ENCODE results near the gene INTS1.
"Not testable (repeated sequence)": the region's sequence is repeated elsewhere in the genome, so short reads cannot be mapped to it uniquely, and the experiment has no call there.

Gene INTS1

GRCh38 chr7:1444214-1444924, 59.8 kb downstream of the INTS1 start:
- no peak for DNase-seq

GRCh38 chr7:1443587-1444200, 60.5 kb downstream of the INTS1 start:
- not testable (repeated sequence) for DNase-seq

DNA sequence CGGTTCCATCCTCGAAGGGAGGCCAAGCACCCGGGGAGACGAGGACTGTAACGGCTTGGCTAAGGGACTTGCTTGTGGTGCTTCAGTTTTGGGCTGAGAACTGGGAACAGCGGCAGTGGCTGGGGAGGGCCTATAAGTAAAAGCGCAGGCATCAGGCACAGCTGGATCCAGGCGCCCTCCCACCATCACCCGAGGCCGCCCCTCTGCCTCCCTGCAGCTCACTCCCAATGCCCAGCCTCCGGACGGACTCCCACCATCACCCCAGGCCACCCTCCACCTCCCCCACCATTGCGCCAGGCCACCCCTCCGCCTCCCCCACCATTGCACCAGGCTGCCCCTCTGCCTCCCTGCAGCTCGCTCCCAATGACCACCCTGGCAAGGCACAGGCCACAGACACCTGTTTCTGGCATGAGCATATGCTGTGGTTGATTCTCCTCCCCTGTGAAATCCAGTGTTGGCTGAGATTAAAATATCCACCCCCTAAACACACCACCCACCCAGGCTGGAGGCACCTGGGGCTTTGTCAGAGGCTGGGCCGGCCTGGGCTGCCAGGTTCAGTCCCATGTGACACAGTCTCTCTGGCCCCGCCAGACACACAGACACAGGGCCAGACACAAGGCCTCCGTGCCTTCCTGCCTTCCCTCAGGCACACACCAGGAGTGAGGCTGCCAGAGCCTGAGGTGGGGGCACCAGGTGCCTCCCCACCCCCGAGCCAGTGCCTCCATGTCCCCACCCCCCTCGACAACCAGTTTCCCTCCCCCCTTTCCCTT, 61.6 kb downstream of the INTS1 start:
- no peak for DNase-seq

DNA sequence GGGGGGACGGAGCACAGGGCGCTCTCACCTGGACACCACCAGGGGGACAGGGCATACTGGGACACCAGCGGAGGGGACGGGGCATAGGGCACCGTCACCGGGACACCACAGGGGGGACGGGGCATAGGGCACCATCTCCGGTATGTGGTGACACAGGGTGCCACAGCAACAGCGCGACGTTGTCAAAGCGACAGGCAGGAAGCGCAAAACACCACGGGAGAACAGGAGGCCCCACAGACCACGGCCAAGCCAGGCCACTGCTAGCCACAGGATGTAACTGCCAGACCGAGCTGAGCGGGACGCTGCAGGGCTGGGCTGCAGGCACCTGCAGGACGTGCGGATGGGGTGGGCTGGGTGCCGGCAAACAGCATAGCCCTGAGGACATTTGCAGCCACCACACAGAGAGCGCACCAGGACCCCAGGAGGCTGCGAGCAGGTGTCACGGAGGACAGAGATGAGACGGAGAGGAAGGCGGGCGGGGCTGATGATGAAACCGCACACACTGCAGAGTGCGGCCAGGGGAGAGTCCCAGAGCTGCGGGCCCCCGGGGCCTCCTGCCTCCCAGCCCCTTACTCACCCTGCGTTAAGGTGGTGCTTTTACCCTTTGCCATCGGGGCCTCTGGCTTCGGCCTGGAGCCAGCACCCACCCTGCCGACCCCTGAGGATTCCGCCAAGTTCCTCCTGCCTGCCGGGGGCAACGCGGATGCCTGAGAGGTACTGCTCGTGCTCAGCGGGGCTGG, 62.4 kb downstream of the INTS1 start:
- DNase-seq = no peak

DNA sequence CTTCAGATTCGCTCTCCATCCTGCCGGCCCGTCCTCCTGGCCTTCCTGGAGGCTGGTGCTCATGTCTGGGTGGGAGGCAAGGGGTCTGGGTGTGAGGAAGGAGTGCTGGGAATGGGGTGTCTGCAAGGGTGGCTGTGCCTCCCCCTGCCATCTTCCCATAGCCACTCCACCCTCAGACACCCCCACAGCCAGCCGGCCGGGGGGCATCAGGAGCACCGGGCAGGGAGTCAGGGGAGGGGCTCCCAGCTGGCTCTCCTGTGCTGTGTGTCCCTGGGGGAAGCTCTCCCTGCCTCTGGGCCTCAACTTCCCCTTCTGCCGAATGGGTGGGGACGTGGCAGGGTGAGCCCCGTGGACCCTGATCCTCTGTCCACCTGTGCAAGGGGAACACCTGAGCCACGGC, 63.6 kb downstream of the INTS1 start:
- no peak for DNase-seq

DNA sequence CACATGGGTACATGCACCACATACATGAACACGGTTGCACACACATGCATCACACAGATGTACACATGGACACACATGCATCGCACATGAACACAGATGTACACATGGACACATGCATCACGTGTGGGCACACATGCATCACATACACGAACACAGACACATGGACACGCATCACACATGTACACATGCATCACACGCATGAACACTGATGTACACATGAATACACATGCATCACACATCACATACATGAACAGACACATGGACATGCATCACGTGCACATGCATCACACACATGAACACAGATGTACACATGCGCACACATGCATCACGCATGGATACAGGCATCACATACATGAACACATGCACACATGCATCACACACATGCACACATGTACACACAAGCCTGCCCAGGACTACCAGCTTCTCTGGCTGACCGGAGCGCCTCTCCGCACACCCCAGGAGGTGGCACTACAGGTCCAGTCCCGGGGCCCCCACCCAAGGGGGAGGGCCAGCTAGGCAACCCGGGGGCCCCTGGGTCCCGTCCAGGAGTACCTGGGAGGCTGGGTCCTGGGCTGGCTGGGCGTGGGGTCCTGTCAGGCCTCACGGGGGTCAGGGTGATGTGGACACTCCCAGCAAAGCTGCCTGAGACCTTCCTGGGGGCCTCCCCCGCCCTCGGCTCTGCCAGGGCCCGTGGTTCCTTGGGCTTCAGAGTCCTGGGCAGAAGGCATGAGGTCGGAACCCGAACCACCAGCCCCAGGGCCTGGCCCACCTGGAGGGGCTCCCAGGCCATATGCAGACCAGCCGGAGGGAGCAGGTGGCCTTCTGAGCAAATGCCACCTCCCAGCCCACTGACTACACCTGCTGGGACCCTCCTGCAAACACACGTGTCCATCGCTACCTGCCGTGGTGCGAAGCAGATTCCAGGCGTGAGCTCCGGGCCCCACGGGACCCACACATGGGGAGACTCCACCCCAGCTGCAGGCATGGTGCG, 64.5 kb downstream of the INTS1 start:
- no peak for DNase-seq

DNA sequence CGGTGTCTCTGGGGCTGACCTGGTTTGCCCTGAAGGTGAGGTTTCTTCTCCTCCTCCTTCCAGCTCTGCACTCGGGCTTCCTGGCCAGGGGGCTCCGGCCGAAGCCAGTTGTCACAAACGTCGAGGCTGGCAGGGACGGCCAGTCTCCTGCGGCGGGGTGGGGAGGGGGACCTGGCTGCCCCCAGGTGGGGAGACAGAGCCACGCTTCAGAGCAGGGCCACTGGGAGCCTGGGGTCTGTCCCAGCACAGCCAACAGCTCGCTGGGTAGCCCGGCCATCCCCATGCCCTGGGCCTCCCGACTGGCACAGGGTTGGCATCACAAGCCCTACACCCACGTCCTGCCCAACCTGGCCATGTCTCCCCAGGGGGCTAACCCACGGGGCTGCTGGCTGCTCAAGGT, 65.4 kb downstream of the INTS1 start:
- DNase-seq = no peak

DNA sequence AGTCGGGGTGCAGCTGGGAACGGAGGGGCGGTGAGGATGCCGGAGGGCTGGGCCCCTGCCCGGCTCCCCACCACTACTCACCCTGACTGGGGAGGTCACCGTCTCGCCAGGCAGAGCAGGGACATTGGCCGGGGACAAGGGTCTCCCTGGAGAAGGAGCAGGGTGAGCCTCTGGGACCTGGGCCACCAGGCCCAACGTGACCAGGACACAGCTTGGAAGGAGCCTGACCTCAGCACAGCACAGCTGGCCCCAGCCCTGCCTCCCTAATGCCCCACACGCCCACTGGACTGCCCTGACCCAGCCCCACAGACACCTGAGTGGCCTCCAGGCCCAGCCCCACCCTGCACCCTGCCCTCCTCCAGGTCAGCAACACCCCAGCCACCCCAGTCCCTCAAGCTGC, 66.0 kb downstream of the INTS1 start:
- no peak for DNase-seq

DNA sequence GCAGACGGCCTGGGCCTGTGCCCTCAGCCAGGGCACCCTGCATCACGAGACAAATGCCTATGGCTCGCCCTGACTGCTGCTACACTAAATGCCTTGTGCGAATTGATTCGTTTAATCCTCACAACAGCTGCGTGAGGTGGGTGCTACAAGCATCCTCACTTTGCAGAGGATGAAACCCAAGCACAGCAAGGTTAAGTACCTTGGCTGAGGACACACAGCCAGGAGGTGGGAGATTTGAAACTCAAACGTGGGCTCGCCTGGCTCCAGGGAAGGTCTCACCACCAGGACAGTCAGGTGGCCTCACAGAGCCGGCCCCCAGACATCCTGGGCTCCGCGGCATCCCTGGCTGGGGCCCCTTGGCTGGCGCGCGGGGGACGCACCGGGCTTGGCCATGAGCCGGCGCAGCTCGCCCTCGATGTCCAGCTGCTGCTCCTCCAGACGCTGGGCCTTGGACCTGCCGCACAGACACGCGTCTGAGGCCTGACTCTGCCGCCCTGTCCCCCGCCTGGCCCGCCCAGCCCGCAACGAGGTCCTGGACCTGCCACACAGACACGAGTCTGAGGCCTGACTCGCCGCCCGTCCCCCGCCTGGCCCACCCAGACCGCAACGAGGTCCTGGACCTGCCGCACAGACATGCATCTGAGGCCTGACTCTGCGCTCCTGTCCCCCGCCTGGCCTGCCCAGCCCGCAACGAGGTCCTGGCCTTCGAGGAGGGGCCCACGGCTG, 66.9 kb downstream of the INTS1 start:
- no peak for DNase-seq

DNA sequence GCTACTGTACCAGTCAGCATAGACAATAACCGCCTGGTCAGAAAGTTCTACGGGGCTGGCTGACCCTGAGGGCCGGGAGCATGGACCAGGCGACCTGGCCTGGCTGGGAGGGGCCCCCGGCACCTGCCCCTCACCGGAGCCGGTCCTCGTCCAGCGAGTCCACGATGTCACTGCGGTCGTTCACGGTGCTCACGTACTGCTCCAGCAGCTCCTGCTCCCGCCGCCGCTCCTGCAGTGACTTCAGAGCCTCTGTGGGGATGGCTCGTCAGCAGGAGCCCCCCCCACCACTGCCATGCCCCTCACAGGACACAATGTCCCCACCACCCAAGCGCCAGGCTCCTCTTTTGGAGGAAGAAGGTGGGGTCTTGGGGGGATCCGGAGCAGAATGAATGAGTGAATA, 67.6 kb downstream of the INTS1 start:
- no peak for DNase-seq

DNA sequence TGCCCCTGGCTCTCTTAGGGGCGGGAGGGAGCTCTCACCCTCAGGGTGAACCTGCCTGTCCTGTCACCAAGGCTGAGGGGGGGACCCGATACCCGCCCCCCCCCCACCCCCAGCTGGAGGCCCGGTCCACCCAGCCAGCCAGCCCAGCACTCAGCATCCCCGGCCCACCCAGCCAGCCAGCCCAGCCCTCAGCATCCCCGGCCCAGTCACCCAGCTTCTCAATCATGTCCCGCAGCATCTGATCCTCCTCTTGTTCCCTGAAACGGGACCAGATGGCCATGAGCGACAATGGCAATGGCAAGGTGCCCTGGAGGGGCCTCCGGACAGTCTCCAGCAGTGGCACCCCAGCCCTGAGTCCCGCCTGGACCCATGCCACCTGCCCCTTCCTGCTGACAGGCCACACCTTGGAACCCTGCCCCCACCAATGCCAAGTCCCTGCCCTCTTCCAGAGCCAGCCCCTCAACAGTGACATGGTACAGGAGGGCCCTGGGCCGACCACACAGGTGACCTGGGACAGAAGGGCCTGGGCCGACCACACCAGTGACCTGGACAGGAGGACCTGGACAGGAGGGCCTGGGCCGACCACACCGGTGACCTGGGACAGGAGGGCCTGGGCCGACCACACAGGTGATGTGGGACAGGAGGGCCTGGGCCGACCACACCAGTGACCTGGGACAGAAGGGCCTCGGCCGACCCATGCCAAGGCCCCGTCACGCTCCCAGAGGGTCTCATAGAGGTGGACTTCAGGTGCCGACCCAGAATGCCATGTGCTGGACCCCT, 69.1 kb downstream of the INTS1 start:
- DNase-seq = no peak

- no peak for DNase-seq
Observed at GRCh38 chr7:1434165-1434718, 69.9 kb downstream of the INTS1 start.

GRCh38 chr7:1433128-1433920, 70.9 kb downstream of the INTS1 start:
- no peak for DNase-seq

- peak; percentile 71 for DNase-seq
Observed at GRCh38 chr7:1432411-1433082, 71.6 kb downstream of the INTS1 start.

DNA sequence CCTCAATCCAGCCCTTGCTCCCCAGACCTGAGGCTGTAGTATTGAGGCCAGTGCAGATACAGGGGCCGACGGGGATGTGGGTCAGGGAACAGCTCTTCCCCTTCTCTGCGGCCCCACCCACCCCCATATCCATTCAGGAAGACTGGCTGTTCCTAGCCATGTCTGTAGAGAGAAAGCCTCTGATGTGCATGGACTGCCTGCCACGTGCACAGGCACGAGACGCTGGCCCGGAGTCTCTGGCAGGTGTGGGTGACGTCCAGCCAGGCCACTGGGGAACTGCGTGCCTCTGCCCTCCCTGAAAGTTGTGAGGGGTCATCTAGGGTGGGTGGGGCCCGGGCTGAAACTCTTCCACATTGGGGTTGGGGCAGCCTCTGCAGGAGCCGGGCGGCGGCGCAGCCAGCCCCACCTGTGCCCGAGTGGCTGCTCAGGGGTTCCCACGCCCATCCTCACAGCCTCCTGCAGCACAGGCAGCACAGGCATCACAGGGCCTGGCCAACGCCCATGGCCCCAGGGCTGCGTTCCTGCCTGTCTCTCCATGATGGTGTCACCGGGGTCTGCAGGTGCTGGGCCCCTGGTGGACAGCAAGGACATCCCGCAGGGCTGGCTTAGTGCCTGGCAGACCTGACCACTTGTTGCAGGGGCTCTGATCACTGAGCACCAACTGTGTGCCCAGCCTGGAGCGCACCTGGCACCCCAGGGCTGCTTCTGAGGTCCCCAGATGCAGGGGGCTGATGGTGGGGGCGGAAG, 72.4 kb downstream of the INTS1 start:
- no peak for DNase-seq

DNA sequence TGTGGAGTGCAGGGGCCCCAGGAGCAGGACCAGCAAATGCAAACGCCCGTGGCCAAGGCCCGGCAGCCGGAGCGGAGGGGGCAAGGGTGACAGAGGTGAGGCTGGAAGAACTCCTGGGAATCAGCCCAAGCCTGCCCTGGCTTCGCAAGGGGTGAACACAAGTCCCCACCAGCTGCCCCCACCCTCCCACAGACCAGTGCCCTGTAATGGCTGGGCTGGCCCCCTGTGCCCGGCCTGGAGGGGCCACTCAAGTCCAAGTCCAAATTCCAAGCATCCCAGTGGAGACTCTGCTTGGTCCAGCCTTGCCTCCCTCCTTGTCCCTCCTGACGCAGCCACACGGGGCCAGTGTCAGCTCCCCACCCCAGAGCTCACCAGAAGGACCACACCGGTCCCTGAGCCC, 73.0 kb downstream of the INTS1 start:
- DNase-seq = no peak

GRCh38 chr7:1430056-1430845, 73.9 kb downstream of the INTS1 start:
- DNase-seq = no peak

Measured in right hindlimb (tissue), 1 donor.